ENCODE data around the gene GIGYF2. TPM values are rescaled to one million over a fixed set of nuclear protein-coding genes. Genes with fewer than 3 reads are reported as not detected.

The GIGYF2 gene
- total RNA-seq, 4 donors from 2014 or later: 62.6 to 88.3 (median 67.7) TPM

- peaks cover 2 to 95% of the 10 kb centered on the region in 2 donors for H3K36me3 ChIP-seq
These were observed 120.6 kb downstream of the GIGYF2 start for GRCh38 chr2:232817756-232818155.

GRCh38 chr2:232829988-232830387 lies 132.9 kb downstream of the GIGYF2 start:
- H3K36me3 ChIP-seq: peaks cover 7 to 91% of the 10 kb centered on the region in 2 donors
- ATAC-seq: no peak
- H3K4me3 ChIP-seq: no peak overlapping the region
- no peak overlapping the region for H3K27ac ChIP-seq
- no peaks in the 10 kb centered on the region for H3K4me1 ChIP-seq
- no peaks in the 10 kb centered on the region for H3K9me3 ChIP-seq
- WGBS, 2 donors (ENCODE audit: low coverage in 1 of 2): 73 to 100% methylated on average over 2 to 3 of the region's 3 CpGs
- H3K27me3 ChIP-seq: no peaks in the 10 kb centered on the region
- TF ChIP-seq EP300 (IDR thresholded peaks at IDR 0.05) (no peak), CTCF (IDR thresholded peaks at IDR 0.05) (no peak), POLR2AphosphoS5 (IDR thresholded peaks at IDR 0.05) (no peak), POLR2A (IDR thresholded peaks at IDR 0.05) (no peak)

More at GRCh38 chr2:232817756-232818155, 120.6 kb downstream of the GIGYF2 start:
- TF ChIP-seq POLR2A (IDR thresholded peaks at IDR 0.05) (no peak), EP300 (IDR thresholded peaks at IDR 0.05) (no peak), POLR2AphosphoS5 (IDR thresholded peaks at IDR 0.05) (no peak), CTCF (IDR thresholded peaks at IDR 0.05) (no peak)
- H3K27ac ChIP-seq: no peak overlapping the region
- 50 to 80% methylated on average over 1 to 3 of the region's 3 CpGs for WGBS, 2 donors (ENCODE audit: low coverage in 1 of 2)
- no peak for ATAC-seq
- no peaks in the 10 kb centered on the region for H3K27me3 ChIP-seq
- peaks cover 0 to 14% (median 5%) of the 10 kb centered on the region in 3 donors for H3K4me1 ChIP-seq
- H3K9me3 ChIP-seq: no peaks in the 10 kb centered on the region
- no peak overlapping the region for H3K4me3 ChIP-seq

- Histone ChIP-seq H3K4me3 (no peak overlapping the region), H3K9me3 (no peaks in the 10 kb centered on the region), H3K4me1 (no peaks in the 10 kb centered on the region), H3K27me3 (no peaks in the 10 kb centered on the region), H3K27ac (no peak overlapping the region), H3K36me3 (peaks cover 7 to 90% of the 10 kb centered on the region in 2 donors)
- 79 to 81% methylated on average over 2 to 3 of the region's 3 CpGs for WGBS, 2 donors (ENCODE audit: low coverage in 1 of 2)
- TF ChIP-seq EP300 (IDR thresholded peaks at IDR 0.05) (no peak), POLR2AphosphoS5 (IDR thresholded peaks at IDR 0.05) (no peak), POLR2A (IDR thresholded peaks at IDR 0.05) (no peak), CTCF (IDR thresholded peaks at IDR 0.05) (no peak)
- no peak for ATAC-seq
These were observed 134.4 kb downstream of the GIGYF2 start for GRCh38 chr2:232831496-232831895.

- peaks cover 7 to 84% of the 10 kb centered on the region in 2 donors for H3K36me3 ChIP-seq
- H3K27me3 ChIP-seq: no peaks in the 10 kb centered on the region
- TF ChIP-seq POLR2AphosphoS5 (IDR thresholded peaks at IDR 0.05) (no peak), EP300 (IDR thresholded peaks at IDR 0.05) (no peak), POLR2A (IDR thresholded peaks at IDR 0.05) (no peak), CTCF (IDR thresholded peaks at IDR 0.05) (no peak)
- H3K4me1 ChIP-seq: peaks cover 0 to 7% (median 0%) of the 10 kb centered on the region in 3 donors
- H3K27ac ChIP-seq: no peak overlapping the region
- no peak for ATAC-seq
- H3K4me3 ChIP-seq: no peak overlapping the region
- 88% methylated on average over 1 of the region's 1 CpG; no CpG with 5 or more reads in 1 of the 2 donors for WGBS, 2 donors (ENCODE audit: low coverage in 1 of 2)
- H3K9me3 ChIP-seq: no peaks in the 10 kb centered on the region
These were observed 136.7 kb downstream of the GIGYF2 start for GRCh38 chr2:232833830-232834229.

- TF ChIP-seq POLR2AphosphoS5 (IDR thresholded peaks at IDR 0.05) (no peak), EP300 (IDR thresholded peaks at IDR 0.05) (no peak), POLR2A (IDR thresholded peaks at IDR 0.05) (no peak), CTCF (IDR thresholded peaks at IDR 0.05) (no peak)
- ATAC-seq: no peak
- H3K9me3 ChIP-seq: no peaks in the 10 kb centered on the region
- H3K4me3 ChIP-seq: no peak overlapping the region
- H3K27ac ChIP-seq: no peak overlapping the region
- H3K4me1 ChIP-seq: peaks cover 0 to 23% (median 0%) of the 10 kb centered on the region in 3 donors
- peaks cover 7 to 80% of the 10 kb centered on the region in 2 donors for H3K36me3 ChIP-seq
- WGBS, 2 donors (ENCODE audit: low coverage in 1 of 2): 53 to 68% methylated on average over 8 to 12 of the region's 14 CpGs
- no peaks in the 10 kb centered on the region for H3K27me3 ChIP-seq
These were observed 138.6 kb downstream of the GIGYF2 start for GRCh38 chr2:232835687-232836208.

Data from gastroesophageal sphincter (tissue), 4 donors.